T-helper 17 cell (primary cell): ENCODE measurements around the gene CXCR6. TPM values are rescaled to one million over a fixed set of nuclear protein-coding genes. Genes with fewer than 3 reads are reported as not detected.

Experiments
- ATAC-seq: fragments of 150-1000 bp; cut with Tn5 transposase; 2 replicates; pipeline ENCODE4 v1.10.0; 2021; ENCODE audit warnings: mild to moderate bottlenecking, moderate library complexity
- DNase-seq, 3 donors: peaks; one replicate each; pipeline versions ENCODE4 v3.0.0 to v3.0.0-alpha.2; 2020 to 2021
- H3K9me3 ChIP-seq: one replicate; pipeline ENCODE4 v1.7.0; 2013; ENCODE audit warnings: low read length, mild to moderate bottlenecking; ENCODE audit not compliant: control insufficient read depth, poor library complexity, severe bottlenecking
- H3K27ac Mint-ChIP-seq: one replicate; pipeline ENCODE4 v1.8.0; 2022; ENCODE audit warnings: mild to moderate bottlenecking, moderate library complexity, mixed read lengths
- H3K27me3 Mint-ChIP-seq: one replicate; pipeline ENCODE4 v1.8.0; 2022; ENCODE audit warnings: mixed read lengths
- H3K36me3 Mint-ChIP-seq: one replicate; pipeline ENCODE4 v1.8.0; 2022; ENCODE audit warnings: low read depth, mixed read lengths
- H3K4me1 Mint-ChIP-seq: one replicate; pipeline ENCODE4 v1.8.0; 2022; ENCODE audit warnings: mild to moderate bottlenecking, mixed read lengths
- H3K4me3 Mint-ChIP-seq: one replicate; pipeline ENCODE4 v1.8.0; 2022; ENCODE audit warnings: mild to moderate bottlenecking, moderate library complexity, mixed read lengths
- total RNA-seq, 4 donors: library from RNA in 2 of 4; stranded (reverse) in 2 of 4; gene quantifications; one replicate each; pipeline ENCODE4 v1.2.3 and lab custom pipeline; 2022 to 2026

The CXCR6 gene
- total RNA-seq, 2 donors from 2014 or later: 2.0 to 4.4 TPM

- Mint-ChIP-seq H3K36me3 (peaks cover 5% of the 10 kb centered on the region), H3K4me1 (peaks cover 56% of the 10 kb centered on the region), H3K27ac (peak overlapping the region; percentile 90), H3K27me3 (no peaks in the 10 kb centered on the region), H3K4me3 (no peak overlapping the region)
- ATAC-seq (no peak), DNase-seq (no peak)
- H3K9me3 ChIP-seq: no peaks in the 10 kb centered on the region
These were observed 30.8 kb upstream of the CXCR6 start for GRCh38 chr3:45912435-45912834.

- H3K9me3 ChIP-seq: no peaks in the 10 kb centered on the region
- Mint-ChIP-seq H3K27me3 (no peaks in the 10 kb centered on the region), H3K4me1 (peaks cover 42% of the 10 kb centered on the region), H3K4me3 (peak overlapping the region; percentile 36), H3K27ac (peak overlapping the region; percentile 87), H3K36me3 (peaks cover 5% of the 10 kb centered on the region)
- ATAC-seq: no peak
- no peak for DNase-seq
These were observed 28.8 kb upstream of the CXCR6 start for GRCh38 chr3:45914362-45915058.

- no peaks in the 10 kb centered on the region for H3K27me3 Mint-ChIP-seq
- H3K4me3 Mint-ChIP-seq: peak overlapping the region; percentile 87
- ATAC-seq (no peak), DNase-seq (no peak)
- no peaks in the 10 kb centered on the region for H3K9me3 ChIP-seq
- peaks cover 5% of the 10 kb centered on the region for H3K36me3 Mint-ChIP-seq
- H3K27ac Mint-ChIP-seq: peak overlapping the region; percentile 87
- H3K4me1 Mint-ChIP-seq: peaks cover 38% of the 10 kb centered on the region
These were observed 28.2 kb upstream of the CXCR6 start for GRCh38 chr3:45915059-45915439.

GRCh38 chr3:45915518-45916231 lies 27.6 kb upstream of the CXCR6 start:
- Mint-ChIP-seq H3K27ac (peak overlapping the region; percentile 87), H3K36me3 (peaks cover 2% of the 10 kb centered on the region), H3K27me3 (no peaks in the 10 kb centered on the region), H3K4me3 (peak overlapping the region; percentile 87), H3K4me1 (peaks cover 35% of the 10 kb centered on the region)
- ATAC-seq (peak; percentile 83), DNase-seq (peak; percentile 40 to 62 (median 47))
- no peaks in the 10 kb centered on the region for H3K9me3 ChIP-seq

GRCh38 chr3:45917146-45917898 lies 25.9 kb upstream of the CXCR6 start:
- DNase-seq (no peak), ATAC-seq (no peak)
- peak overlapping the region; percentile 87 for H3K27ac Mint-ChIP-seq
- peaks cover 23% of the 10 kb centered on the region for H3K4me1 Mint-ChIP-seq
- H3K36me3 Mint-ChIP-seq: peaks cover 2% of the 10 kb centered on the region
- no peaks in the 10 kb centered on the region for H3K9me3 ChIP-seq
- H3K27me3 Mint-ChIP-seq: no peaks in the 10 kb centered on the region
- H3K4me3 Mint-ChIP-seq: peak overlapping the region; percentile 68

- H3K4me1 Mint-ChIP-seq: peaks cover 11% of the 10 kb centered on the region
- peaks cover 8% of the 10 kb centered on the region for H3K36me3 Mint-ChIP-seq
- H3K4me3 Mint-ChIP-seq: no peak overlapping the region
- ATAC-seq (no peak), DNase-seq (no peak)
- peak overlapping the region; percentile 14 for H3K27ac Mint-ChIP-seq
- no peaks in the 10 kb centered on the region for H3K27me3 Mint-ChIP-seq
- H3K9me3 ChIP-seq: no peaks in the 10 kb centered on the region
These were observed 21.9 kb upstream of the CXCR6 start for GRCh38 chr3:45921158-45922038.

GRCh38 chr3:45922039-45922326 lies 21.3 kb upstream of the CXCR6 start:
- Mint-ChIP-seq H3K4me3 (no peak overlapping the region), H3K27me3 (no peaks in the 10 kb centered on the region), H3K36me3 (peaks cover 8% of the 10 kb centered on the region), H3K27ac (peak overlapping the region; percentile 14), H3K4me1 (peaks cover 8% of the 10 kb centered on the region)
- H3K9me3 ChIP-seq: no peaks in the 10 kb centered on the region
- no peak for ATAC-seq
- DNase-seq: no peak

GRCh38 chr3:45922950-45923590 lies 20.2 kb upstream of the CXCR6 start:
- peak overlapping the region; percentile 41 for H3K27ac Mint-ChIP-seq
- H3K9me3 ChIP-seq: no peaks in the 10 kb centered on the region
- DNase-seq (no peak), ATAC-seq (no peak)
- peaks cover 8% of the 10 kb centered on the region for H3K36me3 Mint-ChIP-seq
- peak overlapping the region; percentile 25 for H3K4me3 Mint-ChIP-seq
- no peaks in the 10 kb centered on the region for H3K27me3 Mint-ChIP-seq
- peaks cover 8% of the 10 kb centered on the region for H3K4me1 Mint-ChIP-seq

GRCh38 chr3:45923755-45924154 lies 19.5 kb upstream of the CXCR6 start:
- Mint-ChIP-seq H3K27ac (no peak overlapping the region), H3K36me3 (peaks cover 8% of the 10 kb centered on the region), H3K4me3 (no peak overlapping the region), H3K4me1 (peaks cover 11% of the 10 kb centered on the region), H3K27me3 (no peaks in the 10 kb centered on the region)
- ATAC-seq: no peak
- H3K9me3 ChIP-seq: no peaks in the 10 kb centered on the region
- DNase-seq: no peak

GRCh38 chr3:45927881-45928280 lies 15.4 kb upstream of the CXCR6 start:
- no peaks in the 10 kb centered on the region for H3K9me3 ChIP-seq
- Mint-ChIP-seq H3K4me3 (no peak overlapping the region), H3K36me3 (peaks cover 13% of the 10 kb centered on the region), H3K4me1 (peaks cover 13% of the 10 kb centered on the region), H3K27me3 (no peaks in the 10 kb centered on the region), H3K27ac (no peak overlapping the region)
- ATAC-seq: no peak
- DNase-seq: no peak

GRCh38 chr3:45929042-45929679 lies 14.1 kb upstream of the CXCR6 start:
- ATAC-seq (peak; percentile 90), DNase-seq (peak; percentile 36 to 67 (median 44))
- Mint-ChIP-seq H3K4me3 (no peak overlapping the region), H3K36me3 (peaks cover 13% of the 10 kb centered on the region), H3K27ac (no peak overlapping the region), H3K27me3 (no peaks in the 10 kb centered on the region), H3K4me1 (peaks cover 16% of the 10 kb centered on the region)
- no peaks in the 10 kb centered on the region for H3K9me3 ChIP-seq

GRCh38 chr3:45931496-45931895 lies 11.8 kb upstream of the CXCR6 start:
- DNase-seq (no peak), ATAC-seq (no peak)
- no peak overlapping the region for H3K4me3 Mint-ChIP-seq
- H3K4me1 Mint-ChIP-seq: peaks cover 17% of the 10 kb centered on the region
- no peak overlapping the region for H3K27ac Mint-ChIP-seq
- no peaks in the 10 kb centered on the region for H3K27me3 Mint-ChIP-seq
- H3K36me3 Mint-ChIP-seq: peaks cover 20% of the 10 kb centered on the region
- no peaks in the 10 kb centered on the region for H3K9me3 ChIP-seq
